Measurements from ENCODE around the gene RPTOR. TPM values are rescaled to one million over a fixed set of nuclear protein-coding genes. Genes with fewer than 3 reads are reported as not detected.

RPTOR gene
- total RNA-seq, 1 donor from 2014 or later: 66.7 TPM

DNA sequence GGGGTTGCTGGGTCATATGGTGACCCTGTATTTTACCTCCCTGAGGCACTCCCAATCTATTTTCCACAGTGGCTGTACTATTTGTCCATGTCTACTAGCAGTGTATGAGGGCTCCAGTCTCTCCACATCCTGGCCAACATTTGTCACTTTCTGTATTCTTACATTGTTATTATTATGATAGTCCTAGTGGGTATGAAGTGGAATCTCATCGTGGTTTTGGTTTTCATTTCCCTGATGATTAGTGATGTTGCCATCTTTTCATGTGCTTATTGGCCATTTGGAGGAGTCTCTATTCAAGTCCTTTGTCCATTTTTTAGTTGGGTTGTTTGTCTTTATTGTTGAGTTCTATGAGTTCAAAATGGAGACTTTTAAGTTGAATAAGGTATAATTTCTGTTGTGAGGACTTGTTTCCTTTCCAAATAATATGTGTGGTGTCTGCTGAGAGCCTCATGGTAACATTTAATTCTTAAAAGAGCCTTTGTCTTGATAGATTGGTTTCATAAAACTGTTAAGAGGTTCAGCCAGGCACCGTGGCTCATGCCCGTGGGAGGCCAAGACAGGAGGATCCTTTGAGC lies 108.2 kb downstream of the RPTOR start:
- intact Hi-C loops (cut with micrococcal nuclease): no loop called here
- DNase-seq (ENCODE audit: low spot score): no peak
- Mint-ChIP-seq H3K27me3 (ENCODE audit: insufficient read depth) (no peaks in the 10 kb centered on the region), H3K9me3 (peaks cover 17% of the 10 kb centered on the region), H3K4me3 (no peak overlapping the region), H3K36me3 (ENCODE audit: low read depth) (peaks cover 38% of the 10 kb centered on the region), H3K4me1 (ENCODE audit: low read depth) (peaks cover 52% of the 10 kb centered on the region), H3K27ac (no peak overlapping the region)

DNA sequence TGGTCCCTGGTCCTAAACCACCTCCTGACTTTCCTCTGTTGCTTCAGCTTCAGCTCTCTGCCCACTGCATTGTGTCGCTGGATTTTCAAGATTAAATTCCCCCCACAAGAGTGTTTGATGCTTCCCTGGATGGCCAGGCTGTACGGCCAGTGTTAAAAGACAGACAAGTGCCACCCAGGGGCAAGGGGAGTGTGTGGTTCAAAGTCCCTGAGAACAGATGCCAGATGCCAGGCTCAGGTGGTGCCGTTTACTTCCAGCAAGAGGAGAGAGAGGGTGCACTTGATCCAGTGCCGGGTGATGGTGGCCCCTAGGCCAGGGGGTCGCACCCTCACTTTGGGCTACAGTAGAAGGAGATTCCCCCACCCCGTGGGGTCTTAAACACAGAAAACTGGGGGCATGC lies 109.2 kb downstream of the RPTOR start:
- no peak for DNase-seq (ENCODE audit: low spot score)
- no peaks in the 10 kb centered on the region for H3K27me3 Mint-ChIP-seq (ENCODE audit: insufficient read depth)
- peaks cover 41% of the 10 kb centered on the region for H3K4me1 Mint-ChIP-seq (ENCODE audit: low read depth)
- no peak overlapping the region for H3K4me3 Mint-ChIP-seq
- peaks cover 46% of the 10 kb centered on the region for H3K36me3 Mint-ChIP-seq (ENCODE audit: low read depth)
- peaks cover 27% of the 10 kb centered on the region for H3K9me3 Mint-ChIP-seq
- intact Hi-C loops (cut with micrococcal nuclease): no loop called here
- H3K27ac Mint-ChIP-seq: no peak overlapping the region

DNA sequence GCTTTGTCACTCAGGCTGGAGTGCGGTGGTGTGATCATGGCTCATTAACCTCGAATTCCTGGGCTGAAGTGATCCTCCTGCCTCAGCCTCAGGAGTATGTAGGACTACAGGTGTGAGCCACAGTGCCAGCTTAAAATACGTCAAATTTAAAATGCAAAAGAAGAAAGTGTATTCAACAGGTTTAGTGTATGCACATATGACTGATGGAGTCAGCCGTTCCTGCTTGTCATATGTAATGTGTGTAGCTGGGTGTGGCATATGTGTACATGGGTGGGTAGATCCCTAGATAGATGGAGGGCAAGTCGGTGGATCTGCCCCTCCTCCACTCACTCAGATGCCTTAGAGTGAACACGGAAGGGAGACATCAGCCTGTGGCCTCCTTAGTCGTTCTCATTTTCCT lies 111.0 kb downstream of the RPTOR start:
- Mint-ChIP-seq H3K36me3 (ENCODE audit: low read depth) (peaks cover 39% of the 10 kb centered on the region), H3K9me3 (peaks cover 22% of the 10 kb centered on the region), H3K4me3 (no peak overlapping the region), H3K4me1 (ENCODE audit: low read depth) (peaks cover 30% of the 10 kb centered on the region), H3K27ac (no peak overlapping the region), H3K27me3 (ENCODE audit: insufficient read depth) (no peaks in the 10 kb centered on the region)
- DNase-seq (ENCODE audit: low spot score): no peak
- intact Hi-C loops (cut with micrococcal nuclease): no loop called here

DNA sequence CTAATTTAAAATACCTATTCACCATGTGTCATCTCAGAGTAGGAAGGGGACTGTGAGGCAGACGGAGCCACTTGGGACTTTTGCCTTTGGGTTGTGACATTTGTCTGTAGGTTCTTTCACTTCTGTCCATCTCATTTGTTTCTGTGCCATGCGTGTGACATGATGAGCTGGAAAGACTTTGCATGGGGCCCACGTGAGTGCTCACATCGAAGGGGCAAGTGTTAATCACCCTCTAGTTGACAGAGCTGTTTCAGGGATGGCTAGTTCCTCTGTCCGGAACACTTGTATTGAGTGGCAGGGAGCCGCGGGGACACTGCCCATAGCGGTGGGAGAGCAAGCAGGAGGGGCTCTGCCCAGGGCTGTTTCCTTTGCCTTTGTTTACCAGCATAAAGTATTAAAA lies 112.0 kb downstream of the RPTOR start:
- intact Hi-C loops (cut with micrococcal nuclease): no loop called here
- Mint-ChIP-seq H3K27me3 (ENCODE audit: insufficient read depth) (no peaks in the 10 kb centered on the region), H3K27ac (no peak overlapping the region), H3K4me3 (no peak overlapping the region), H3K36me3 (ENCODE audit: low read depth) (peaks cover 35% of the 10 kb centered on the region), H3K9me3 (peaks cover 16% of the 10 kb centered on the region), H3K4me1 (ENCODE audit: low read depth) (peaks cover 29% of the 10 kb centered on the region)
- no peak for DNase-seq (ENCODE audit: low spot score)

DNA sequence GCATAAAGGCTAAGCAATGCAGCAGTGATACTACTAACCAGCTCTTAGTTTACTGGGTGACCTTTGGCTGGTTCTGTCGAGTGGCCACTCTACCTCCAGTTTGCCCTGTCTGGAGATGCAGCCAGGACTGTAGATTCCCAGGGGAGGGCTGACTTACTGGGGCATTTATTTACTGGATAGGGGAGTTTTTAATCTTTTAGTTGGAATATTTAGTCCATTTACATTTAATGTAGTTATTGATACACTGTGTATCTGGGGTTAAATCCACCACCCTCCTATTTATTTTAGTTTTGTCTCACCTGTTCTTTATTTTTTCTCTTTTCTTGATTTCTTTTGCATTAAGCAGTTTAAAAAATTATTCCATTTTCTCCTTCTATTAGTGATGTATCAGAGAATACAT lies 112.9 kb downstream of the RPTOR start:
- DNase-seq (ENCODE audit: low spot score): no peak
- Mint-ChIP-seq H3K27ac (no peak overlapping the region), H3K36me3 (ENCODE audit: low read depth) (peaks cover 35% of the 10 kb centered on the region), H3K4me3 (no peak overlapping the region), H3K27me3 (ENCODE audit: insufficient read depth) (no peaks in the 10 kb centered on the region), H3K9me3 (peaks cover 16% of the 10 kb centered on the region), H3K4me1 (ENCODE audit: low read depth) (peaks cover 33% of the 10 kb centered on the region)
- intact Hi-C loops (cut with micrococcal nuclease): no loop called here

DNA sequence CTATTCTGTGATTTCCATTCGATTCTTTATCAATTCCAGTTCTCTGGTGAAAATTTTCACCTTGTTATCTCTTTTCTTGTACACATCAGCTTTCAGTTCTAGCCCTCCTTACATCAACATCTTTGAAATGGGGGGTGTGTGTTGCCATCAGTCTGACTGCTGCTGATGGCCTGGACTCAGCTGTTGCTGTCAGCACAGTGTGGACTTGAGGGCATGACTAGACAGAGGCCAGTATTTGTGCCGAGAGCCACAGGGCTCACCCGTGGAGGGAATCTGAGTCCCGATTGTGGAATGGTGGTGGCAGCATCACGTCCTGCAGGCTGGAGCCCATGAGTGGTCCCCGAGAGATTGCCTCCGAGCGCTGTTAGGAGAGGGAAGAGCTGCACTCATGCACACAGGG lies 114.2 kb downstream of the RPTOR start:
- Mint-ChIP-seq H3K4me1 (ENCODE audit: low read depth) (peaks cover 40% of the 10 kb centered on the region), H3K9me3 (peaks cover 16% of the 10 kb centered on the region), H3K27me3 (ENCODE audit: insufficient read depth) (no peaks in the 10 kb centered on the region), H3K27ac (no peak overlapping the region), H3K36me3 (ENCODE audit: low read depth) (peaks cover 33% of the 10 kb centered on the region), H3K4me3 (no peak overlapping the region)
- intact Hi-C loops (cut with micrococcal nuclease): no loop called here
- no peak for DNase-seq (ENCODE audit: low spot score)

DNA sequence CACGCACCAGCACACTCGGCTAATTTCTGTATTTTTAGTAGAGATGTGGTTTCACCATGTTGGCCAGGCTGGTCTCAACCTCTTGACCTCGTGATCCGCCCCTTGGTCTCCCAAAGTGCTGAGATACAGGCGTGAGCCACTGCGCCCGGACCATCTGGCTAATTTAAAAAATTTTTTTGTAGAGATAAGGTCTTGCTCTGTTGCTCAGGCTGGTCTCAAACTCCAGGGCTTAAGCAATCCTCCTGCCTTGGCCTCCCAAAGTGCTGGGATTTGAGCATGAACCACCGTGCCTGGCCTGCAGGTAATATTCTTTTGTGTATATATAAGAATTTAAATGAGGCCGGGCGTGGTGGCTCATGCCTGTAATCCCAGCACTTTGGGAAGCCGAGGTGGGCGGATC lies 115.0 kb downstream of the RPTOR start:
- Mint-ChIP-seq H3K27me3 (ENCODE audit: insufficient read depth) (no peaks in the 10 kb centered on the region), H3K4me1 (ENCODE audit: low read depth) (peaks cover 48% of the 10 kb centered on the region), H3K9me3 (peaks cover 16% of the 10 kb centered on the region), H3K4me3 (no peak overlapping the region), H3K36me3 (ENCODE audit: low read depth) (peaks cover 30% of the 10 kb centered on the region), H3K27ac (no peak overlapping the region)
- DNase-seq (ENCODE audit: low spot score): no peak
- intact Hi-C loops (cut with micrococcal nuclease): no loop called here

DNA sequence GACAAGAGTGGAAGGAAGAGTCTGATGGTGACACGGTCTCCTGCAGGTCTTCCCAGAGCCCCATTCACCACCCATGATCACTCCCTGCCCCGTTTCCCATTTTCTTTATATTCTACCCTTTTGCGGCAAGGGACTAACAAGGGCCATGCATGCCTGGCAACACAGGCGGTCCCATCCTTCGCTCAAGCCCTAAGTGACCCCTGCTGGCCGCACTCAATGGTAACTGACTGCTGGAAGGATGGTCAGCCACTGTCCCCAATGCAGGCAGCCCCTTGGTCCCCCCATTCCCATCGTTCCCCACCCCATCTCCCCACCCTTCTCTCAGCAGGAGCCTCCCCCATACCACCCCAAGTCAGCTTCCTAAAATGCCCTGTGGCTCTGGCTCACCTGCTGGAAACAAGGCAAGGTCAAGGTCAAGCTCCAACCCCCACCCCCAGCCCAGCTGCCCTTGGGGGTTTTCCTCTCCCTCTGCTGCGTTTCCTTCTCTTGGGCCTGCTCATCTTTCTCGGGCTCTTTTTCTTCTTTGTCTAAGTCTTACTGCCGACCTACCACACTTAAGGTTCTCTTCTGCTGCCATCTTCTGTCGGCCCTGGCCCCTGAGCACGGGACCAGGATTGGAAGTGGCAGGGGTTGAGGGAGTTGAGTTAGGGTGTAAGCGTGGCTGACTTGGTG lies 116.0 kb downstream of the RPTOR start:
- H3K36me3 Mint-ChIP-seq (ENCODE audit: low read depth): peaks cover 26% of the 10 kb centered on the region
- H3K4me3 Mint-ChIP-seq: no peak overlapping the region
- intact Hi-C loops (cut with micrococcal nuclease): no loop called here
- no peaks in the 10 kb centered on the region for H3K27me3 Mint-ChIP-seq (ENCODE audit: insufficient read depth)
- peaks cover 58% of the 10 kb centered on the region for H3K4me1 Mint-ChIP-seq (ENCODE audit: low read depth)
- H3K27ac Mint-ChIP-seq: peak overlapping the region; percentile 5
- H3K9me3 Mint-ChIP-seq: peaks cover 16% of the 10 kb centered on the region
- DNase-seq (ENCODE audit: low spot score): no peak

DNA sequence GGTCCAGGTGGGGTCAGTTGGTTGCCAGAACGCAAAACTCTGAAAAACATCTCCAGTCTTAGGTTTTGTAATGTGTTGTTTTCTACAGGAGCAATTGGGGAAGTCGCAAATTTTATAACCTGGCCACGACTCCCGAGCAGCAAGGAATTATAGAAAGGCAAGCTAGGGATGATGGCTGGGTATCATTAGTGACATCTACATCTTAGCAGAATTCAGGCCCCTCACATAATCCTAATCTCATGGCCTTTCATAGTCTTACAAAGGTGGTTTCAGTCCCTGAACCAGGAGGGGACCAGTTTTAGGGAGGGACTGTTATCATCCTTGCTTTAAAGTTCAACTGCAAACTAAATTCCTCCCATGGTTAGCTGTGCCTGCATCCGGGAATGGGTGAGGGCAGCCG lies 117.9 kb downstream of the RPTOR start:
- intact Hi-C loops (cut with micrococcal nuclease): no loop called here
- Mint-ChIP-seq H3K27ac (peak overlapping the region; percentile 82), H3K4me3 (no peak overlapping the region), H3K4me1 (ENCODE audit: low read depth) (peaks cover 72% of the 10 kb centered on the region), H3K9me3 (peaks cover 13% of the 10 kb centered on the region), H3K27me3 (ENCODE audit: insufficient read depth) (no peaks in the 10 kb centered on the region), H3K36me3 (ENCODE audit: low read depth) (peaks cover 27% of the 10 kb centered on the region)
- DNase-seq (ENCODE audit: low spot score): no peak

DNA sequence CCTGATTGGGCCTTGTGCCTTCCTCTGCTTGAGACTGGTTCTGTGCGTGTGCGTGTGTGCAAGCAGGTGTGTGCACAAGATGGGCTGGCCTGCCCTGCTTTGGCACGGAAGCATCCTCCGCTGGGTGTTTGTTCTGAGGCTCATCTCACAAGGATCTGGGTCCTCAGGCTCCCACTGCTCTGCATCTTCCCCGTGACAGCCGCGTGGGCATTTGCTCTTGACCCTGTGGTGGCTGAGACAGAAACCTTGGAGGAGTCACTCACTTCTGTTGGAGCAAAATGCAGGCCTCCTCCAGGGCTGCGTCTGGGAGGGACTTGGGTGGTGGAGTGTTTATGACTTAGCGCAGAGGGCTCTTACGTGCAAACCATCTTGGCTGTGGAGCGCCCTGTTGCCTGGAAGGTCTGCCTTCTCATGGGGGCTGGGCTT lies 119.2 kb downstream of the RPTOR start:
- H3K4me3 Mint-ChIP-seq: peak overlapping the region; percentile 76
- H3K9me3 Mint-ChIP-seq: peaks cover under 1% of the 10 kb centered on the region
- H3K27ac Mint-ChIP-seq: peak overlapping the region; percentile 82
- H3K27me3 Mint-ChIP-seq (ENCODE audit: insufficient read depth): no peaks in the 10 kb centered on the region
- H3K4me1 Mint-ChIP-seq (ENCODE audit: low read depth): peaks cover 84% of the 10 kb centered on the region
- intact Hi-C loops (cut with micrococcal nuclease): loop anchor here (1.0 to 2.0 kb wide), 4 partner anchors 14 to 227 kb away; no protein-coding TSS in a partner anchor
- peaks cover 21% of the 10 kb centered on the region for H3K36me3 Mint-ChIP-seq (ENCODE audit: low read depth)
- peak; percentile 37 for DNase-seq (ENCODE audit: low spot score)

DNA sequence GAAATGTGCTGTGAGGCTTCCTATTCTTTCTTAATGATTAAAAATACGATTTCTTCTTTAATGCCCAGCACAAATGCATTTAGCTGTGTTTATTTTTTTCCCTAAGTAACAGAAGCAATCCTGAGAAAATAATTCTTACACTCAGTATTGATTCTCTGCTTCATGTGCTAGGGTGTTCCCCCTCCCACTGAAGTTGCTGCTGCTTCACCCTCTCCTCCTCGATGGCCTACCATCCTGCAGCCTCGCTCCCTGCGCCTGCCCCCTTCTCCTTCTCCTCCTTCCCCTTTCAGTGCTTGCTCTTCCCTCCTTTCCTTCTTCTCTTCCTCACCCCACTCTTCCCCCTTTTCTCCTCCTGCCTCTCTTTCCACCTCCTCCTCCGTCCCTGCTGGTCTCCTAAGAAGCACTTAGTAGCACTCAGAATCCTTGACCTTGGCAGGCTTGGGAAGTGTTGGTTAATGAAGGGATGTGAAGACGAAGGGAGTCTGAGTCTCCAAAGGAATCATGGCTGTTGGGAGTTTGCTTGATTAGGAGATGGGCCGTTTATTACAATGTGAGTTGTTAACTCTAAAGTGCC lies 119.7 kb downstream of the RPTOR start:
- no peak for DNase-seq (ENCODE audit: low spot score)
- H3K36me3 Mint-ChIP-seq (ENCODE audit: low read depth): peaks cover 19% of the 10 kb centered on the region
- peak overlapping the region; percentile 82 for H3K27ac Mint-ChIP-seq
- no peaks in the 10 kb centered on the region for H3K27me3 Mint-ChIP-seq (ENCODE audit: insufficient read depth)
- peak overlapping the region; percentile 76 for H3K4me3 Mint-ChIP-seq
- intact Hi-C loops (cut with micrococcal nuclease): loop anchor here (1.0 to 2.0 kb wide), 4 partner anchors 15 to 226 kb away; no protein-coding TSS in a partner anchor
- H3K4me1 Mint-ChIP-seq (ENCODE audit: low read depth): peaks cover 84% of the 10 kb centered on the region
- H3K9me3 Mint-ChIP-seq: no peaks in the 10 kb centered on the region

DNA sequence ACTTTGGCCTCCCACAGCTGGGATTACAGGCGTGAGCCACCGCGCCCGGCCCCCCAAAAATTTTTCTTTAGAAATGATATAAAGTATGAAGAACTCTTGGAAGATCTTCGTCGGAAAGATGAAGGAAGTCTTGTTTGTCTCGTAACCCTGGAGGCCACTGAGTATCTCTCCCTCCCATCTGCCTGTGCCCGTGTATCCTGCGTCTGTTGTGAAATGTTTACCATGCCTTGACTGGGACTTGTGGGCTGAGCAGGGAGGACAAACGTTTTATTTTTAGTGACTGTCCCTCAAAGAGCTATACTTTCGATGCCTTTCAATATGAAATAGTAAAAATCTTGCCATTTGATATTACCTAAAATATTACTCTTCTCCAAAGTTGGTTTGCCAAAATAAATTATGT lies 121.2 kb downstream of the RPTOR start:
- no peaks in the 10 kb centered on the region for H3K27me3 Mint-ChIP-seq (ENCODE audit: insufficient read depth)
- peak overlapping the region; percentile 68 for H3K4me3 Mint-ChIP-seq
- peaks cover 91% of the 10 kb centered on the region for H3K4me1 Mint-ChIP-seq (ENCODE audit: low read depth)
- H3K9me3 Mint-ChIP-seq: no peaks in the 10 kb centered on the region
- intact Hi-C loops (cut with micrococcal nuclease): loop anchor here (1.0 to 5.0 kb wide), 8 partner anchors 8 to 225 kb away; no protein-coding TSS in a partner anchor
- H3K27ac Mint-ChIP-seq: peak overlapping the region; percentile 61
- peaks cover 29% of the 10 kb centered on the region for H3K36me3 Mint-ChIP-seq (ENCODE audit: low read depth)
- DNase-seq (ENCODE audit: low spot score): no peak

DNA sequence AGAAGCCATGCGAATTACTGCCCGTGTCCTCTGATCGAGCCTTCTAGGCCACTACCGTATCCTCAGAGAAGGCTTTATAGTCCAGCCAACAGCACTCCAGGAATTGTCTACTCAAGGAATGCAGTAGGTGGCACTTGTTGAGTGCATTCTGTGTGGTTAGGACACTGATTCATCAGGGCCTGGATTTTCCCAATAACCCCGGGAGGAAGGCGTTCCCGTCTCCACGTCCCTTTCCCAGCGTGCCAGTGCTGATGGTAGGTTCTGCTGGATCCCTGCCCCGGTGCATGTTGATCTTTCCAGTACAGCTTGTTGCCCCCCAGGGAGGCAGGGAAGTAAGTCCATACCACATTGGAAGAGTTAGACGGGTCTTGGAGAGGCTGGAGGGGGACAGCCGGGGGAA lies 122.2 kb downstream of the RPTOR start:
- Mint-ChIP-seq H3K4me1 (ENCODE audit: low read depth) (peaks cover 95% of the 10 kb centered on the region), H3K27me3 (ENCODE audit: insufficient read depth) (no peaks in the 10 kb centered on the region), H3K36me3 (ENCODE audit: low read depth) (peaks cover 34% of the 10 kb centered on the region), H3K4me3 (peak overlapping the region; percentile 55), H3K27ac (peak overlapping the region; percentile 54), H3K9me3 (no peaks in the 10 kb centered on the region)
- no peak for DNase-seq (ENCODE audit: low spot score)
- intact Hi-C loops (cut with micrococcal nuclease): loop anchor here (5.0 kb wide), 4 partner anchors 35 to 125 kb away; no protein-coding TSS in a partner anchor

All from activated T-helper 1 cell treated with anti-CD3 and anti-CD28 coated beads, Interleukin-12 subunit alpha, Interleukin-12 subunit beta, Interleukin-2, Interleukin-4 antibody, amounts not matched to agents 30 ng/mL and 10 ng/mL and 1 ng/mL, durations not matched to agents 14 hours and 24 hours and 36 hours (primary cell).